ENCODE results near the gene AHDC1. TPM values are rescaled to one million over a fixed set of nuclear protein-coding genes. Genes with fewer than 3 reads are reported as not detected.

Gene AHDC1
- total RNA-seq, 1 experiment from 2014 or later, result 49.0 TPM

- TF ChIP-seq ERG (CRISPR knock-in tag; IDR thresholded peaks at IDR 0.05) (no peak), IRF1 (CRISPR knock-in tag; IDR thresholded peaks at IDR 0.05) (no peak), ZNF671 (CRISPR knock-in tag; IDR thresholded peaks at IDR 0.05) (no peak), FOXK1 (CRISPR knock-in tag; IDR thresholded peaks at IDR 0.05) (peak; percentile 53), NFATC4 (CRISPR knock-in tag; IDR thresholded peaks at IDR 0.05) (no peak), JAZF1 (CRISPR knock-in tag; IDR thresholded peaks at IDR 0.05) (no peak), RELA (CRISPR knock-in tag; IDR thresholded peaks at IDR 0.05; ENCODE audit: borderline replicate concordance) (no peak), SOX15 (CRISPR knock-in tag; IDR thresholded peaks at IDR 0.05) (no peak), RORB (CRISPR knock-in tag; IDR thresholded peaks at IDR 0.05) (no peak), ZMAT4 (CRISPR knock-in tag; IDR thresholded peaks at IDR 0.05) (no peak), NFE2L1 (CRISPR knock-in tag; IDR thresholded peaks at IDR 0.05) (no peak), ZNF281 (CRISPR knock-in tag; IDR thresholded peaks at IDR 0.05) (peak; percentile 79; the same call in 1 of the 2 replicates), SMAD3 (CRISPR knock-in tag; IDR thresholded peaks at IDR 0.05; ENCODE audit: borderline replicate concordance) (no peak)
- TF ChIP-seq, protein P1, sequence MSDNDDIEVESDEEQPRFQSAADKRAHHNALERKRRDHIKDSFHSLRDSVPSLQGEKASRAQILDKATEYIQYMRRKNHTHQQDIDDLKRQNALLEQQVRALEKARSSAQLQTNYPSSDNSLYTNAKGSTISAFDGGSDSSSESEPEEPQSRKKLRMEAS (CRISPR knock-in tag; IDR thresholded peaks at IDR 0.05), result peak; percentile 22; the same call in 1 of the 2 replicates
- TF ChIP-seq, protein P2, sequence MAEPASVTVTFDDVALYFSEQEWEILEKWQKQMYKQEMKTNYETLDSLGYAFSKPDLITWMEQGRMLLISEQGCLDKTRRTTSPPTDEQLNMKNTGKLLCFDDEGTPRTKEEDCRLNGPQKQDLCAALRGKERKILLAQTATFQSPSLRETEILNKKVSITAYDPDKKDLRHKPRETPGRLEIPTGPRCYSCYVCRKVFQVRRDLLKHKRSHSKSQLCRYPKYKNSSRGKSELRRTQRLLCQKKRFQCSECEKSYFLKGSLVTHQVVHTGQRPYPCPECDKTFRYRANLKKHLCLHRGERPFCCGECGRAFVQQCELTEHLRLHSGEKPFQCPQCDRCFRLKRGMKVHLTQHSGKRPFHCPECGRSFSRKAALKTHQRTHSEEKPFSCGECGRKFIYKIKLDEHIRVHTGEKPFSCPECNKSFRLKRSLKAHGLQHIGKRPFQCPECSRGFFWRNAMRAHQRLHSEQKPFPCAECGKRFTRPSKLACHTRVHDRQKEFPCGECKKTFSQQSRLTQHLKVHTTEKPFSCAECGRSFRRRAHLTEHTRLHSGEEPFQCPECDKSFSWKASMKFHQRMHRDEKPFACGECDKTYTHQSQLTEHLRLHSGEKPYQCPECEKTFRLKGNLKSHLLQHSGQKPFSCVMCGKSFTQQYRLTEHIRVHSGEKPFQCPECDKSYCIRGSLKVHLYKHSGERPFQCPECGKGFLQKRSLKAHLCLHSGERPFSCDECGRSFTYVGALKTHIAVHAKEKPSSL (CRISPR knock-in tag; conservative IDR thresholded peaks at IDR 0.05), result no peak
Measured at GRCh38 chr1:27570784-27571183, 33.2 kb downstream of the AHDC1 start (continued).

DNA sequence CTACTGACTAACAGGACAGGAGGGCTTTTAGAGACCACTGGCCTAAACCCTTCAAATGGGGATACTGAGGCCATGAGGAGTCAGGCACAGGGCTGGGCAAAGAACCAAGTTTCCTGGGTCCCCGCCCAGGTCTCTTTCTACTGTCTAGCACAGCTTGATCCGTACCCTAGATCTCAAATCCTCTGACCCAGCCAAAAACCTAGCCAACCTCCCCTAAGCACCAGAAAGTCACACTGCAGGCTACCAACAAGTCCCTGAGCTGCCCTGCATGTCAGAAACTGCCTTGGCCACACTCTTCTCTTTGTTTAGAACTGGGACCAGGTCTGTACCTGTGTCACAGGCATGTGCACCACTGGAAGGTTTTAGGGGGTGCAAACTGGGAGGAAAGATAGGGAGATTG lies 33.6 kb downstream of the AHDC1 start:
- no peak for ATAC-seq
- TF ChIP-seq ZNF232 (CRISPR knock-in tag; IDR thresholded peaks at IDR 0.05) (no peak), JAZF1 (CRISPR knock-in tag; IDR thresholded peaks at IDR 0.05) (no peak), ZNF532 (CRISPR knock-in tag; IDR thresholded peaks at IDR 0.05; ENCODE audit: borderline replicate concordance) (no peak), OVOL2 (CRISPR knock-in tag; IDR thresholded peaks at IDR 0.05; ENCODE audit: borderline replicate concordance) (no peak), NR2C2 (CRISPR knock-in tag; IDR thresholded peaks at IDR 0.05) (no peak), ZBTB21 (CRISPR knock-in tag; IDR thresholded peaks at IDR 0.05; ENCODE audit: borderline replicate concordance) (no peak), ATF1 (CRISPR knock-in tag; IDR thresholded peaks at IDR 0.05) (no peak), IRF2 (CRISPR knock-in tag; IDR thresholded peaks at IDR 0.05; ENCODE audit: borderline replicate concordance, low read depth) (no peak)
- TF ChIP-seq, protein P3, sequence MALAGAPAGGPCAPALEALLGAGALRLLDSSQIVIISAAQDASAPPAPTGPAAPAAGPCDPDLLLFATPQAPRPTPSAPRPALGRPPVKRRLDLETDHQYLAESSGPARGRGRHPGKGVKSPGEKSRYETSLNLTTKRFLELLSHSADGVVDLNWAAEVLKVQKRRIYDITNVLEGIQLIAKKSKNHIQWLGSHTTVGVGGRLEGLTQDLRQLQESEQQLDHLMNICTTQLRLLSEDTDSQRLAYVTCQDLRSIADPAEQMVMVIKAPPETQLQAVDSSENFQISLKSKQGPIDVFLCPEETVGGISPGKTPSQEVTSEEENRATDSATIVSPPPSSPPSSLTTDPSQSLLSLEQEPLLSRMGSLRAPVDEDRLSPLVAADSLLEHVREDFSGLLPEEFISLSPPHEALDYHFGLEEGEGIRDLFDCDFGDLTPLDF (CRISPR knock-in tag; IDR thresholded peaks at IDR 0.05), result no peak
- TF ChIP-seq, protein P4, sequence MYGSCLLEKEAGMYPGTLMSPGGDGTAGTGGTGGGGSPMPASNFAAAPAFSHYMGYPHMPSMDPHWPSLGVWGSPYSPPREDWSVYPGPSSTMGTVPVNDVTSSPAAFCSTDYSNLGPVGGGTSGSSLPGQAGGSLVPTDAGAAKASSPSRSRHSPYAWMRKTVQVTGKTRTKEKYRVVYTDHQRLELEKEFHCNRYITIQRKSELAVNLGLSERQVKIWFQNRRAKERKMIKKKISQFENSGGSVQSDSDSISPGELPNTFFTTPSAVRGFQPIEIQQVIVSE (CRISPR knock-in tag; IDR thresholded peaks at IDR 0.05; ENCODE audit: borderline replicate concordance), result no peak

More for the DNA sequence above, 33.6 kb downstream of the AHDC1 start:
- CTCF ChIA-PET, result interaction anchor here (0.5 to 16.0 kb wide), 34 partner anchors 11 to 294 kb away, joined by 3 to 489 read pairs (median 6); partner anchors contain the start of gene AHDC1
- POLR2A ChIA-PET, result interaction anchor here (0.6 to 4.0 kb wide), 8 partner anchors 13 to 645 kb away, joined by 3 to 33 read pairs (median 6); partner anchors contain the start of gene AHDC1
- no peaks in the 10 kb centered on the region for H3K36me3 Mint-ChIP-seq
- H3K27me3 Mint-ChIP-seq (ENCODE audit: low read depth), result no peaks in the 10 kb centered on the region
- peaks cover 88% of the 10 kb centered on the region for H3K4me1 Mint-ChIP-seq
- peak overlapping the region; percentile 98 for H3K27ac Mint-ChIP-seq
- peak overlapping the region; percentile 48 for H3K4me3 Mint-ChIP-seq
- H3K9me3 Mint-ChIP-seq, result no peaks in the 10 kb centered on the region
- no peak for DNase-seq (ENCODE audit: low spot score)

Measured in WTC11 (cell line).